GM12878 (cell line): Measurements from ENCODE around the gene TNNT2. TPM values are rescaled to one million over a fixed set of nuclear protein-coding genes. Genes with fewer than 3 reads are reported as not detected.

Experiments used
- ATAC-seq: fragments of 200-7000 bp; cut with Tn5 transposase; 3 replicates; pipeline ENCODE4 v1.9.1; 2020; ENCODE audit warnings: mild to moderate bottlenecking, moderate library complexity
- BruUV-seq: library from RNA; stranded (reverse); fragments of 400-500 nt; replicated peaks from 2 replicates; lab custom pipeline; 2021; lab: Mats Ljungman, UMichigan
- CTCF ChIA-PET: fragments of 300-600 bp; sonication (Branson Sonifier 250); formaldehyde crosslinking; extraction: SDS; loops from one replicate; lab custom pipeline; 2021; ENCODE audit warnings: inconsistent platforms; lab: Yijun Ruan, JAX
- POLR2A ChIA-PET: fragments of 350-600 bp; formaldehyde crosslinking; extraction: SDS; loops from one replicate; lab custom pipeline; 2021; ENCODE audit warnings: inconsistent platforms; lab: Charles Lee
- RAD21 ChIA-PET: fragments of 300-600 bp; sonication (Branson Sonifier 250); formaldehyde crosslinking; loops from one replicate; lab custom pipeline; 2023; ENCODE audit warnings: antibody characterized with exemption; ENCODE audit not compliant: unreplicated experiment; lab: Charles Lee
- SMC1A ChIA-PET: fragments of 300-600 bp; sonication (Branson Sonifier 250); formaldehyde crosslinking; loops from one replicate; lab custom pipeline; 2023; ENCODE audit not compliant: unreplicated experiment, uncharacterized antibody; lab: Charles Lee
- DNase-seq: peaks from one replicate; pipeline ENCODE4 v3.0.0-alpha.2; 2011; ENCODE audit warnings: low read depth, low spot score
- FAIRE-seq: peaks from 3 replicates; lab custom pipeline; 2011; peaks lifted over from hg19 to GRCh38; lab: Jason Lieb, UNC
- H2AFZ ChIP-seq: 2 replicates; pipeline ENCODE4 v1.6.0; 2011; ENCODE audit warnings: low read depth, low read length, control low read depth; ENCODE audit not compliant: control insufficient read depth
- H3K27ac ChIP-seq: 2 replicates; pipeline ENCODE4 v1.5.1; 2011; ENCODE audit warnings: control low read depth; ENCODE audit not compliant: control insufficient read depth, insufficient read depth
- H3K27me3 ChIP-seq, 2 experiments: replicated peaks in 1 of 2; 2 replicates each; pipeline versions ENCODE4 v1.6.0 to v1.6.1; 2011; ENCODE audit warnings: low read length in 1 of 2; ENCODE audit not compliant: control insufficient read depth in 2 of 2, insufficient read depth in 2 of 2
- H3K36me3 ChIP-seq, 2 experiments: 2 replicates each; pipeline ENCODE4 v1.5.1; 2011; ENCODE audit warnings: low read length in 1 of 2; ENCODE audit not compliant: control insufficient read depth in 2 of 2, insufficient read depth in 2 of 2
- H3K4me1 ChIP-seq: 2 replicates; pipeline ENCODE4 v1.6.1; 2011; ENCODE audit warnings: mild to moderate bottlenecking, low read length, moderate library complexity, mixed read lengths; ENCODE audit not compliant: control insufficient read depth, insufficient read depth
- H3K4me2 ChIP-seq: 2 replicates; pipeline ENCODE4 v1.6.0; 2011; ENCODE audit warnings: control low read depth; ENCODE audit not compliant: control insufficient read depth, insufficient read depth
- H3K4me3 ChIP-seq: fragments of 200-600 bp; sonication (generic); 2 replicates; pipeline ENCODE4 v1.5.1; 2016
- H3K79me2 ChIP-seq: 2 replicates; pipeline ENCODE4 v1.6.0; 2011; ENCODE audit warnings: low read length; ENCODE audit not compliant: control insufficient read depth, insufficient read depth
- H3K9ac ChIP-seq: 2 replicates; pipeline ENCODE4 v1.8.0; 2011; ENCODE audit warnings: low read length, control low read depth, mixed read lengths; ENCODE audit not compliant: control insufficient read depth, insufficient read depth
- H3K9me3 ChIP-seq: replicated peaks from 3 replicates; pipeline ENCODE4 v1.5.1; 2011; ENCODE audit warnings: mild to moderate bottlenecking, low read length; ENCODE audit not compliant: control insufficient read depth, insufficient read depth
- H4K20me1 ChIP-seq: 2 replicates; pipeline ENCODE4 v1.6.0; 2011; ENCODE audit not compliant: control insufficient read depth, insufficient read depth
- BRCA1 ChIP-seq: IDR thresholded peaks from 2 replicates; pipeline ENCODE4 v1.6.1; 2011; ENCODE audit warnings: low read depth, low read length, improper control_type of control experiment
- CHD4 ChIP-seq: fragments of 200-600 bp; sonication (generic); IDR thresholded peaks from 2 replicates; pipeline ENCODE4 v1.6.1; 2016; ENCODE audit warnings: mild to moderate bottlenecking
- CREB1 ChIP-seq: IDR thresholded peaks from 2 replicates; pipeline ENCODE4 v1.6.1; 2012; ENCODE audit warnings: low read depth, mild to moderate bottlenecking, inconsistent platforms
- HCFC1 ChIP-seq: fragments of 150-350 bp; IDR thresholded peaks from 2 replicates; pipeline ENCODE4 v1.6.1; 2014; ENCODE audit warnings: low read length
- MEF2A ChIP-seq: IDR thresholded peaks from 2 replicates; pipeline ENCODE4 v1.6.1; 2011; ENCODE audit warnings: low read depth, mild to moderate bottlenecking, low read length, moderate library complexity; ENCODE audit not compliant: insufficient read depth
- MLLT1 ChIP-seq: fragments of 450-650 bp; IDR thresholded peaks from 2 replicates; pipeline ENCODE4 v1.6.1; 2016; ENCODE audit warnings: mild to moderate bottlenecking
- NRF1 ChIP-seq: conservative IDR thresholded peaks from 2 replicates; pipeline ENCODE4 v1.6.1; 2011; ENCODE audit warnings: mild to moderate bottlenecking, low read depth, low read length, improper control_type of control experiment
- PAX5 ChIP-seq: IDR thresholded peaks from 2 replicates; pipeline ENCODE4 v1.6.1; 2011; ENCODE audit warnings: low read depth, low read length, borderline replicate concordance
- PML ChIP-seq: IDR thresholded peaks from 2 replicates; pipeline ENCODE4 v1.6.1; 2012; ENCODE audit warnings: low read length, inconsistent platforms
- RAD51 ChIP-seq: fragments of 450-650 bp; IDR thresholded peaks from 2 replicates; pipeline ENCODE4 v1.6.1; 2016; ENCODE audit warnings: moderate library complexity, mild to moderate bottlenecking, inconsistent platforms
- RFX5 ChIP-seq: IDR thresholded peaks from 2 replicates; pipeline ENCODE4 v1.6.1; 2011; ENCODE audit warnings: low read depth, low read length, improper control_type of control experiment
- SIN3A ChIP-seq: IDR thresholded peaks from 2 replicates; pipeline ENCODE4 v1.6.1; 2012; ENCODE audit warnings: low read depth, low read length, improper control_type of control experiment
- SIX5 ChIP-seq: IDR thresholded peaks from 2 replicates; pipeline ENCODE4 v1.6.1; 2011; ENCODE audit warnings: mild to moderate bottlenecking, low read depth, low read length, moderate library complexity; ENCODE audit not compliant: severe bottlenecking
- SREBF1 ChIP-seq: IDR thresholded peaks from 2 replicates; pipeline ENCODE4 v1.6.1; 2012; ENCODE audit warnings: mild to moderate bottlenecking, low read length
- TAF1 ChIP-seq: IDR thresholded peaks from 2 replicates; pipeline ENCODE4 v1.6.1; 2011; ENCODE audit warnings: mild to moderate bottlenecking, low read depth, low read length, borderline replicate concordance
- ZNF274 ChIP-seq: IDR thresholded peaks from one replicate; pipeline ENCODE4 v1.8.0; 2011; ENCODE audit not compliant: insufficient read length, insufficient read depth
- WGBS: methylation state at CpG from one replicate; pipeline ENCODE4 v1.1.6; 2016; ENCODE audit warnings: low lambda C conversion rate; ENCODE audit not compliant: insufficient replicate concordance, insufficient coverage; ENCODE audit errors: missing lambda C conversion rate; 5-methylcytosine and 5-hydroxymethylcytosine counted together
- in situ Hi-C: fragments of 300-500 bp; cut with MboI; formaldehyde crosslinking; loops from 9 replicates; pipeline ENCODE4 v1.14.3; 2018; ENCODE audit warnings: mixed read lengths
- intact Hi-C: fragments of 100-400 bp; cut with micrococcal nuclease; formaldehyde crosslinking; loops from one replicate; pipeline ENCODE4 v1.14.2; 2022; ENCODE audit not compliant: unreplicated experiment
- polyA plus RNA-seq, 11 experiments: library from polyadenylated mRNA; depleted of rRNA in 4 of 11; unstranded in 6 of 11; stranded (reverse) in 5 of 11; fragments of >200 nt; fragmentation: Nextera tagmentation in 4 of 11; fragmentation: Illumina TruSeq in 1 of 11; extraction: Ambion mirVana in 4 of 11; extraction: Trizol in 1 of 11; gene quantifications; 1 replicate in 1 of 11; 2 replicates in 10 of 11; pipeline versions ENCODE4 v1.2.1 to v1.2.3, GENCODE V29; 2011 to 2016; ENCODE audit warnings: inconsistent platforms in 2 of 11, missing spikeins in 2 of 11, low read depth in 1 of 11
- total RNA-seq, 4 experiments: library from RNA; depleted of rRNA in 3 of 4; stranded (reverse); fragments of >200 nt in 3 of 4; fragmentation: Illumina TruSeq in 1 of 4; extraction: Trizol in 1 of 4; gene quantifications; 2 replicates each; pipeline versions ENCODE4 v1.2.1 to v1.2.3, GENCODE V29; 2013 to 2021
- TF ChIP-seq, protein P1 (sequence below): fragments of 450-650 bp; IDR thresholded peaks from 2 replicates; pipeline ENCODE4 v1.6.1; 2017; ENCODE audit warnings: low read depth, mild to moderate bottlenecking, moderate library complexity
- TF ChIP-seq, protein P2 (sequence below): fragments of 450-650 bp; IDR thresholded peaks from 2 replicates; pipeline ENCODE4 v1.6.1; 2017; ENCODE audit warnings: antibody characterized with exemption, mild to moderate bottlenecking, moderate library complexity

The TNNT2 gene
- total and polyA plus RNA-seq, 10 of the 15 experiments (the other 5 are each of a cell fraction or from before 2014, with no cell fraction given) = 2.2 TPM; not detected in 9

- TF ChIP-seq, protein P1, sequence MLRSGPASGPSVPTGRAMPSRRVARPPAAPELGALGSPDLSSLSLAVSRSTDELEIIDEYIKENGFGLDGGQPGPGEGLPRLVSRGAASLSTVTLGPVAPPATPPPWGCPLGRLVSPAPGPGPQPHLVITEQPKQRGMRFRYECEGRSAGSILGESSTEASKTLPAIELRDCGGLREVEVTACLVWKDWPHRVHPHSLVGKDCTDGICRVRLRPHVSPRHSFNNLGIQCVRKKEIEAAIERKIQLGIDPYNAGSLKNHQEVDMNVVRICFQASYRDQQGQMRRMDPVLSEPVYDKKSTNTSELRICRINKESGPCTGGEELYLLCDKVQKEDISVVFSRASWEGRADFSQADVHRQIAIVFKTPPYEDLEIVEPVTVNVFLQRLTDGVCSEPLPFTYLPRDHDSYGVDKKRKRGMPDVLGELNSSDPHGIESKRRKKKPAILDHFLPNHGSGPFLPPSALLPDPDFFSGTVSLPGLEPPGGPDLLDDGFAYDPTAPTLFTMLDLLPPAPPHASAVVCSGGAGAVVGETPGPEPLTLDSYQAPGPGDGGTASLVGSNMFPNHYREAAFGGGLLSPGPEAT = no peak
- TF ChIP-seq SREBF1 (no peak), NRF1 (no peak), PAX5 (no peak), ZNF274 (no peak), TAF1 (no peak), SIN3A (no peak), CREB1 (no peak), MEF2A (no peak), RAD51 (no peak)
Measured at GRCh38 chr1:201389051-201389450, 11.6 kb upstream of the TNNT2 start (continued).

DNA sequence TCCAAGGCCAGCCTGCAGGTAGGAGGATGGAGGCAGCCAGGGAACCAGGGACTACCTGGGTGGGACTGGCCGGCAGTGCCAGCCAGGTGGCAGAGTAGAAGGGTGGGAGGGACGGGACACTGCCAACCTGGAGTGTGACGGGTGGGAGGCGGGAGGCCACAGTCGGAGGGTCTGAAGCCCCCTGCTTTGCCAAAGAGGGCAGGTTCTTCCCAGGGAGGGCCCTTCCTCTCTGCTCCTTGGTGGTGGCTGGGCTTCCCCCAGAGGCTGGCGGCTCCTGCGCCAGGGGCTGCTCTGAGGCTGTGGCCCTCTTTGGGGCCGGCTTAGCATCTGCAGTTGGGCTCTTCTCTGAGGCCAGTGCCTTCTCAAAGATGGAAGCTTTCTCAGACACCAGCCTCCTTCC is 8.7 kb upstream of the TNNT2 start:
- Histone ChIP-seq H3K79me2 (no peaks in the 10 kb centered on the region), H3K9ac (no peak overlapping the region), H3K27me3 (no peaks in the 10 kb centered on the region; a peak in 1 of 4 replicates), H3K9me3 (no peaks in the 10 kb centered on the region), H4K20me1 (no peaks in the 10 kb centered on the region), H3K36me3 (no peaks in the 10 kb centered on the region), H3K4me2 (no peak overlapping the region), H2AFZ (no peak overlapping the region), H3K4me3 (no peak overlapping the region), H3K4me1 (no peaks in the 10 kb centered on the region), H3K27ac (no peak overlapping the region)
- FAIRE-seq (no peak), DNase-seq (no peak), ATAC-seq (peak; percentile 31; the same call in 2 of the 3 replicates)
- intact Hi-C loops = no loop called here
- 41% methylated on average over 3 of the region's 8 CpGs for WGBS
- ChIA-PET RAD21 (interaction anchor here (0.8 to 17.4 kb wide), 13 partner anchors 8 to 414 kb away, joined by 3 to 340 read pairs (median 7); partner anchors contain the start of gene TNNI1), SMC1A (interaction anchor here (1.1 to 19.4 kb wide), 13 partner anchors 9 to 126 kb away, joined by 3 to 374 read pairs (median 8); partner anchors contain the start of genes PHLDA3 and TNNI1), POLR2A (interaction anchor here (1.2 to 18.2 kb wide), 3 partner anchors 10 to 35 kb away, joined by 3 to 228 read pairs (median 13); no protein-coding TSS in a partner anchor), CTCF (interaction anchor here (0.7 to 17.8 kb wide), 19 partner anchors 9 to 371 kb away, joined by 3 to 623 read pairs (median 7); partner anchors contain the start of genes PHLDA3 and TNNI1)
- in situ Hi-C loops = no loop called here
- BruUV-seq = no TSS peak
- TF ChIP-seq, protein P2, sequence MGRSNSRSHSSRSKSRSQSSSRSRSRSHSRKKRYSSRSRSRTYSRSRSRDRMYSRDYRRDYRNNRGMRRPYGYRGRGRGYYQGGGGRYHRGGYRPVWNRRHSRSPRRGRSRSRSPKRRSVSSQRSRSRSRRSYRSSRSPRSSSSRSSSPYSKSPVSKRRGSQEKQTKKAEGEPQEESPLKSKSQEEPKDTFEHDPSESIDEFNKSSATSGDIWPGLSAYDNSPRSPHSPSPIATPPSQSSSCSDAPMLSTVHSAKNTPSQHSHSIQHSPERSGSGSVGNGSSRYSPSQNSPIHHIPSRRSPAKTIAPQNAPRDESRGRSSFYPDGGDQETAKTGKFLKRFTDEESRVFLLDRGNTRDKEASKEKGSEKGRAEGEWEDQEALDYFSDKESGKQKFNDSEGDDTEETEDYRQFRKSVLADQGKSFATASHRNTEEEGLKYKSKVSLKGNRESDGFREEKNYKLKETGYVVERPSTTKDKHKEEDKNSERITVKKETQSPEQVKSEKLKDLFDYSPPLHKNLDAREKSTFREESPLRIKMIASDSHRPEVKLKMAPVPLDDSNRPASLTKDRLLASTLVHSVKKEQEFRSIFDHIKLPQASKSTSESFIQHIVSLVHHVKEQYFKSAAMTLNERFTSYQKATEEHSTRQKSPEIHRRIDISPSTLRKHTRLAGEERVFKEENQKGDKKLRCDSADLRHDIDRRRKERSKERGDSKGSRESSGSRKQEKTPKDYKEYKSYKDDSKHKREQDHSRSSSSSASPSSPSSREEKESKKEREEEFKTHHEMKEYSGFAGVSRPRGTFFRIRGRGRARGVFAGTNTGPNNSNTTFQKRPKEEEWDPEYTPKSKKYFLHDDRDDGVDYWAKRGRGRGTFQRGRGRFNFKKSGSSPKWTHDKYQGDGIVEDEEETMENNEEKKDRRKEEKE = no peak
- TF ChIP-seq MLLT1 (no peak), HCFC1 (no peak), RFX5 (no peak), PML (no peak), BRCA1 (no peak), SIX5 (no peak), CHD4 (no peak)
